Muscle layer of colon (tissue), 2 donors: ENCODE data around the gene TIPRL.

Experiments
- H3K27ac ChIP-seq: one replicate; pipeline ENCODE4 v1.7.0; 2013; ENCODE audit warnings: low read depth, mild to moderate bottlenecking, low read length, moderate library complexity
- H3K27me3 ChIP-seq, 2 donors: one replicate each; pipeline ENCODE4 v1.7.0; 2013; ENCODE audit warnings: low read length in 2 of 2, mild to moderate bottlenecking in 2 of 2; ENCODE audit not compliant: insufficient read depth in 2 of 2, control insufficient read depth in 1 of 2
- H3K36me3 ChIP-seq: one replicate; pipeline ENCODE4 v1.7.0; 2013; ENCODE audit warnings: mild to moderate bottlenecking, low read length; ENCODE audit not compliant: insufficient read depth
- H3K4me1 ChIP-seq: one replicate; pipeline ENCODE4 v1.7.0; 2013; ENCODE audit warnings: mild to moderate bottlenecking, low read length; ENCODE audit not compliant: insufficient read depth
- H3K4me3 ChIP-seq, 2 donors: one replicate each; pipeline ENCODE4 v1.7.0; 2013; ENCODE audit warnings: low read length in 2 of 2, low read depth in 1 of 2, mild to moderate bottlenecking in 1 of 2, moderate library complexity in 1 of 2
- H3K9ac ChIP-seq: one replicate; pipeline ENCODE4 v1.7.0; 2013; ENCODE audit warnings: low read length
- H3K9me3 ChIP-seq: one replicate; pipeline ENCODE4 v1.7.0; 2013; ENCODE audit warnings: mild to moderate bottlenecking, low read length
- donor health status: abdominal sarcoma.
- donor health status: Adenocarcinoma of cecum.

The TIPRL gene

GRCh38 chr1:168220470-168220871 is 41.7 kb downstream of the TIPRL start:
- H3K4me1 ChIP-seq = no peaks in the 10 kb centered on the region
- H3K36me3 ChIP-seq = no peaks in the 10 kb centered on the region
- H3K4me3 ChIP-seq = no peak overlapping the region
- no peaks in the 10 kb centered on the region for H3K27me3 ChIP-seq
- H3K9me3 ChIP-seq = no peaks in the 10 kb centered on the region
- no peak overlapping the region for H3K27ac ChIP-seq
- no peak overlapping the region for H3K9ac ChIP-seq

GRCh38 chr1:168221275-168221674 is 42.5 kb downstream of the TIPRL start:
- Histone ChIP-seq H3K27me3 (no peaks in the 10 kb centered on the region), H3K9ac (no peak overlapping the region), H3K27ac (no peak overlapping the region), H3K4me3 (no peak overlapping the region), H3K36me3 (no peaks in the 10 kb centered on the region), H3K9me3 (no peaks in the 10 kb centered on the region), H3K4me1 (no peaks in the 10 kb centered on the region)

GRCh38 chr1:168223261-168223660 is 44.5 kb downstream of the TIPRL start:
- peaks cover 12% of the 10 kb centered on the region for H3K4me1 ChIP-seq
- no peaks in the 10 kb centered on the region for H3K36me3 ChIP-seq
- H3K4me3 ChIP-seq = no peak overlapping the region
- H3K27me3 ChIP-seq = no peaks in the 10 kb centered on the region
- no peak overlapping the region for H3K27ac ChIP-seq
- no peak overlapping the region for H3K9ac ChIP-seq
- H3K9me3 ChIP-seq = no peaks in the 10 kb centered on the region

GRCh38 chr1:168223681-168224540 is 45.1 kb downstream of the TIPRL start:
- no peak overlapping the region for H3K4me3 ChIP-seq

GRCh38 chr1:168224991-168225390 is 46.2 kb downstream of the TIPRL start:
- no peaks in the 10 kb centered on the region for H3K9me3 ChIP-seq
- no peak overlapping the region for H3K27ac ChIP-seq
- H3K36me3 ChIP-seq = no peaks in the 10 kb centered on the region
- H3K27me3 ChIP-seq = no peaks in the 10 kb centered on the region
- peak overlapping the region; percentile 78 to 88 for H3K4me3 ChIP-seq
- peaks cover 29% of the 10 kb centered on the region for H3K4me1 ChIP-seq
- H3K9ac ChIP-seq = no peak overlapping the region

More at GRCh38 chr1:168223681-168224540, 45.1 kb downstream of the TIPRL start:
- H3K36me3 ChIP-seq = no peaks in the 10 kb centered on the region
- no peak overlapping the region for H3K27ac ChIP-seq
- H3K27me3 ChIP-seq = no peaks in the 10 kb centered on the region
- peaks cover 19% of the 10 kb centered on the region for H3K4me1 ChIP-seq
- H3K9me3 ChIP-seq = no peaks in the 10 kb centered on the region
- H3K9ac ChIP-seq = no peak overlapping the region

GRCh38 chr1:168225476-168226190 is 46.9 kb downstream of the TIPRL start, which contains the start of gene SFT2D2:
TSS of gene SFT2D2 (plus strand) at chr1:168226004. CDS start at chr1:168226080, 76 bp downstream.
- peaks cover 35% of the 10 kb centered on the region for H3K4me1 ChIP-seq
- H3K36me3 ChIP-seq = no peaks in the 10 kb centered on the region
- peak within 1 kb of the TSS; percentile 89 for H3K27ac ChIP-seq
- H3K9me3 ChIP-seq = no peaks in the 10 kb centered on the region
- peak within 1 kb of the TSS; percentile 73 for H3K9ac ChIP-seq
- peak within 1 kb of the TSS; percentile 78 to 88 for H3K4me3 ChIP-seq
- H3K27me3 ChIP-seq = no peaks in the 10 kb centered on the region

GRCh38 chr1:168227620-168228019 is 48.9 kb downstream of the TIPRL start:
- peak overlapping the region; percentile 70 for H3K27ac ChIP-seq
- peak overlapping the region; percentile 15 for H3K9ac ChIP-seq
- H3K4me3 ChIP-seq = peak overlapping the region; percentile 78 to 88
- H3K4me1 ChIP-seq = peaks cover 41% of the 10 kb centered on the region
- peaks cover 6% of the 10 kb centered on the region for H3K36me3 ChIP-seq
- no peaks in the 10 kb centered on the region for H3K27me3 ChIP-seq
- H3K9me3 ChIP-seq = no peaks in the 10 kb centered on the region

- H3K36me3 ChIP-seq = peaks cover 29% of the 10 kb centered on the region
- H3K4me1 ChIP-seq = peaks cover 41% of the 10 kb centered on the region
- H3K9me3 ChIP-seq = no peaks in the 10 kb centered on the region
- H3K27ac ChIP-seq = no peak overlapping the region
- no peak overlapping the region for H3K4me3 ChIP-seq
- H3K27me3 ChIP-seq = no peaks in the 10 kb centered on the region
- H3K9ac ChIP-seq = no peak overlapping the region
Measured at GRCh38 chr1:168229893-168230292, 51.1 kb downstream of the TIPRL start.

- H3K4me1 ChIP-seq = peaks cover 48% of the 10 kb centered on the region
- H3K9ac ChIP-seq = no peak overlapping the region
- no peaks in the 10 kb centered on the region for H3K27me3 ChIP-seq
- H3K36me3 ChIP-seq = peaks cover 36% of the 10 kb centered on the region
- no peak overlapping the region for H3K4me3 ChIP-seq
- H3K27ac ChIP-seq = no peak overlapping the region
- H3K9me3 ChIP-seq = no peaks in the 10 kb centered on the region
Measured at GRCh38 chr1:168230709-168231108, 51.9 kb downstream of the TIPRL start.

- Histone ChIP-seq H3K9ac (no peak overlapping the region), H3K27me3 (no peaks in the 10 kb centered on the region), H3K27ac (no peak overlapping the region), H3K36me3 (peaks cover 53% of the 10 kb centered on the region), H3K9me3 (no peaks in the 10 kb centered on the region), H3K4me3 (no peak overlapping the region), H3K4me1 (peaks cover 21% of the 10 kb centered on the region)
Measured at GRCh38 chr1:168234846-168235547, 56.2 kb downstream of the TIPRL start.

GRCh38 chr1:168235548-168235885 is 56.8 kb downstream of the TIPRL start:
- Histone ChIP-seq H3K4me3 (no peak overlapping the region), H3K4me1 (peaks cover 16% of the 10 kb centered on the region), H3K9me3 (no peaks in the 10 kb centered on the region), H3K36me3 (peaks cover 58% of the 10 kb centered on the region), H3K27ac (no peak overlapping the region), H3K9ac (no peak overlapping the region), H3K27me3 (no peaks in the 10 kb centered on the region)
